HepG2 (cell line): ENCODE data around the gene TGM5. TPM values are rescaled to one million over a fixed set of nuclear protein-coding genes. Genes with fewer than 3 reads are reported as not detected.

Source experiments
- ATAC-seq: fragments of 200-7000 bp; cut with Tn5 transposase; 3 replicates; pipeline ENCODE4 v1.9.1; 2020; ENCODE audit warnings: mild to moderate bottlenecking, moderate library complexity
- BruUV-seq: library from RNA; stranded (reverse); fragments of 400-500 nt; replicated peaks from 2 replicates; lab custom pipeline; 2021; lab: Mats Ljungman, UMichigan
- CTCF ChIA-PET: fragments of 300-600 bp; formaldehyde crosslinking; extraction: SDS; loops from one replicate; lab custom pipeline; 2021; ENCODE audit warnings: low total read pairs, inconsistent platforms, low intra/inter-chr PET ratio; lab: Yijun Ruan, JAX
- POLR2A ChIA-PET: fragments of 350-600 bp; sonication (Branson Sonifier 250); formaldehyde crosslinking; loops from one replicate; lab custom pipeline; 2020; ENCODE audit warnings: antibody characterized with exemption, inconsistent platforms; lab: Yijun Ruan, JAX
- DNase-seq: peaks from one replicate; pipeline ENCODE4 v3.0.0-alpha.2; 2015; ENCODE audit warnings: low spot score
- FAIRE-seq: peaks from 3 replicates; lab custom pipeline; 2011; peaks lifted over from hg19 to GRCh38; lab: Jason Lieb, UNC
- H2AFZ ChIP-seq: one replicate; pipeline ENCODE4 v1.6.1; 2011; ENCODE audit warnings: low read length, inconsistent platforms
- H3K27ac ChIP-seq: fragments of 300-600 bp; 3 replicates; pipeline ENCODE4 v1.8.0; 2011; ENCODE audit warnings: mixed run types, mild to moderate bottlenecking, mixed read lengths, low read length, inconsistent platforms; ENCODE audit not compliant: insufficient read depth; ENCODE audit errors: extremely low read length
- H3K27me3 ChIP-seq, 2 experiments: fragments of 200-600 bp in 1 of 2; 2 replicates in 1 of 2; 3 replicates in 1 of 2; pipeline versions ENCODE4 v1.6.0 to v1.8.0; 2011; ENCODE audit warnings: low read length in 2 of 2, mild to moderate bottlenecking in 2 of 2, moderate library complexity in 2 of 2, inconsistent platforms in 1 of 2; ENCODE audit not compliant: insufficient read depth in 2 of 2, control insufficient read depth in 1 of 2
- H3K36me3 ChIP-seq, 2 experiments: fragments of 200-600 bp in 1 of 2; replicated peaks in 1 of 2; 2 replicates in 1 of 2; 3 replicates in 1 of 2; pipeline versions ENCODE4 v1.5.1 to v1.8.0; 2011; ENCODE audit warnings: low read length in 2 of 2, inconsistent platforms in 1 of 2; ENCODE audit not compliant: insufficient read depth in 2 of 2, control insufficient read depth in 1 of 2
- H3K4me1 ChIP-seq: 2 replicates; pipeline ENCODE4 v1.5.1; 2012; ENCODE audit warnings: low read length, inconsistent platforms; ENCODE audit not compliant: insufficient read depth
- H3K4me2 ChIP-seq: 2 replicates; pipeline ENCODE4 v1.6.0; 2011; ENCODE audit warnings: low read depth, low read length, inconsistent platforms
- H3K4me3 ChIP-seq, 3 experiments: fragments of 200-600 bp in 1 of 3; sonication (generic), shearing (Covaris generic) in 1 of 3; replicated peaks in 1 of 3; 2 replicates each; pipeline ENCODE4 v1.5.1; 2011 to 2016; ENCODE audit warnings: low read length in 3 of 3, inconsistent platforms in 2 of 3, low read depth in 2 of 3, mild to moderate bottlenecking in 2 of 3, control low read depth in 1 of 3, mixed read lengths in 1 of 3; ENCODE audit not compliant: insufficient read depth in 1 of 3
- H3K79me2 ChIP-seq: one replicate; pipeline ENCODE4 v1.6.1; 2011; ENCODE audit warnings: low read length, inconsistent platforms; ENCODE audit not compliant: insufficient read depth
- H3K9ac ChIP-seq: 2 replicates; pipeline ENCODE4 v1.6.0; 2011; ENCODE audit warnings: mild to moderate bottlenecking, low read depth, low read length, inconsistent platforms; ENCODE audit not compliant: insufficient read depth
- H3K9me3 ChIP-seq: 2 replicates; pipeline ENCODE4 v1.5.1; 2012; ENCODE audit warnings: mild to moderate bottlenecking, low read length
- H4K20me1 ChIP-seq: 2 replicates; pipeline ENCODE4 v1.6.0; 2011; ENCODE audit warnings: inconsistent platforms, mild to moderate bottlenecking, low read length, moderate library complexity; ENCODE audit not compliant: insufficient read depth
- ARNT2 ChIP-seq: sonication (generic); formaldehyde crosslinking; IDR thresholded peaks from 2 replicates; pipeline ENCODE4 v1.8.0; 2022; ENCODE audit warnings: mild to moderate bottlenecking, low read depth, missing genetic modification reagents, moderate library complexity
- NFRKB ChIP-seq: fragments of 450-650 bp; IDR thresholded peaks from 2 replicates; pipeline ENCODE4 v1.6.1; 2017
- ZNF441 ChIP-seq: sonication (generic); formaldehyde crosslinking; IDR thresholded peaks from 2 replicates; pipeline ENCODE4 v1.7.0; 2021; ENCODE audit warnings: missing genetic modification reagents, borderline replicate concordance
- WGBS: methylation state at CpG from one replicate; pipeline ENCODE4 v1.1.6; 2017; ENCODE audit warnings: low lambda C conversion rate; 5-methylcytosine and 5-hydroxymethylcytosine counted together
- in situ Hi-C: cut with HindIII; loops from 2 replicates; pipeline ENCODE4 v1.10.0; 2017; ENCODE audit warnings: low pct_unique_long_range_greater_than_20kb; ENCODE audit not compliant: extremely low pct_ligation_motif_present
- intact Hi-C: fragments of 100-400 bp; cut with micrococcal nuclease; formaldehyde crosslinking; loops from one replicate; pipeline ENCODE4 v1.10.0; 2022; ENCODE audit not compliant: unreplicated experiment
- polyA plus RNA-seq, 8 experiments: library from polyadenylated mRNA; depleted of rRNA in 3 of 8; stranded (reverse) in 7 of 8; unstranded in 1 of 8; fragments of >200 nt; fragmentation: Illumina TruSeq in 4 of 8; extraction: Trizol in 4 of 8; gene quantifications; 2 replicates each; pipeline versions ENCODE4 v1.2.1 to v1.2.3, GENCODE V29; 2011 to 2016; ENCODE audit warnings: low read depth in 4 of 8, missing spikeins in 1 of 8, mixed read lengths in 1 of 8; ENCODE audit not compliant: insufficient read depth in 1 of 8
- total RNA-seq, 5 experiments: library from RNA; depleted of rRNA; stranded (reverse); fragments of >200 nt; fragmentation: Illumina TruSeq; extraction: Trizol; gene quantifications; 2 replicates each; pipeline ENCODE4 v1.2.3, GENCODE V29; 2016; ENCODE audit warnings: low read depth in 1 of 5
- TF ChIP-seq, protein P1 (sequence below): sonication (generic); formaldehyde crosslinking; IDR thresholded peaks from 2 replicates; pipeline ENCODE4 v1.5.0; 2020; ENCODE audit warnings: mild to moderate bottlenecking, missing genetic modification reagents, moderate library complexity
- TF ChIP-seq, protein P2 (sequence below): sonication (generic); formaldehyde crosslinking; IDR thresholded peaks from 2 replicates; pipeline ENCODE4 v1.4.0; 2020; ENCODE audit warnings: missing genetic modification reagents

Gene TGM5
- total and polyA plus RNA-seq, 2 of the 13 experiments (the other 11 are each of a cell fraction or from before 2014, with no cell fraction given): 0.18 to 0.65 TPM

DNA sequence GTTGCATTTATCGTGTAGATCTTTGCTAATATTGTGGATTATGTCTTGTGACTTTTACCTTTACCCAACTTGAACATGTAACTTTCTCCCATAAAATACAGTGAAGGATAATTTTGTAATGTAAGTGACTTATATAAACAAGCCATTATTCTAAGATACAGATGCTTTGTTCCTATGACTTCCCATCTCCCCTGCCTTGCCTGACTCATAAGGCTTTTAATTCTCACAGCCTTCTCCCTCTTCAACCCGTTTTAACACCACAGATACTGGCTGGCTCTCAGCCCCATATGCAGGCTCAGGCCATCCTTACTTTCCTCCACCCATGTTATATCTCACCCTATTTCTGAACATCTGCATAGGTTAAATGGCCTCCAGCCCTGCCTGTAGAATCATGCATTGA is 77.4 kb downstream of the TGM5 start:
- 90% methylated on average over 2 of the region's 2 CpGs for WGBS
- FAIRE-seq (no peak), DNase-seq (no peak), ATAC-seq (no peak)
- Histone ChIP-seq H3K4me1 (peaks cover 10% of the 10 kb centered on the region), H3K36me3 (peaks cover 6 to 34% of the 10 kb centered on the region in 2 experiments; a peak in 4 of 5 replicates), H2AFZ (no peak overlapping the region), H3K79me2 (no peaks in the 10 kb centered on the region), H3K27me3 (no peaks in the 10 kb centered on the region), H3K9me3 (no peaks in the 10 kb centered on the region), H3K9ac (no peak overlapping the region), H4K20me1 (no peaks in the 10 kb centered on the region), H3K4me3 (no peak overlapping the region), H3K4me2 (no peak overlapping the region), H3K27ac (no peak overlapping the region)
- TF ChIP-seq ZNF441 (CRISPR knock-in tag) (no peak), ARNT2 (CRISPR knock-in tag) (no peak), NFRKB (no peak)
- TF ChIP-seq, protein P1, sequence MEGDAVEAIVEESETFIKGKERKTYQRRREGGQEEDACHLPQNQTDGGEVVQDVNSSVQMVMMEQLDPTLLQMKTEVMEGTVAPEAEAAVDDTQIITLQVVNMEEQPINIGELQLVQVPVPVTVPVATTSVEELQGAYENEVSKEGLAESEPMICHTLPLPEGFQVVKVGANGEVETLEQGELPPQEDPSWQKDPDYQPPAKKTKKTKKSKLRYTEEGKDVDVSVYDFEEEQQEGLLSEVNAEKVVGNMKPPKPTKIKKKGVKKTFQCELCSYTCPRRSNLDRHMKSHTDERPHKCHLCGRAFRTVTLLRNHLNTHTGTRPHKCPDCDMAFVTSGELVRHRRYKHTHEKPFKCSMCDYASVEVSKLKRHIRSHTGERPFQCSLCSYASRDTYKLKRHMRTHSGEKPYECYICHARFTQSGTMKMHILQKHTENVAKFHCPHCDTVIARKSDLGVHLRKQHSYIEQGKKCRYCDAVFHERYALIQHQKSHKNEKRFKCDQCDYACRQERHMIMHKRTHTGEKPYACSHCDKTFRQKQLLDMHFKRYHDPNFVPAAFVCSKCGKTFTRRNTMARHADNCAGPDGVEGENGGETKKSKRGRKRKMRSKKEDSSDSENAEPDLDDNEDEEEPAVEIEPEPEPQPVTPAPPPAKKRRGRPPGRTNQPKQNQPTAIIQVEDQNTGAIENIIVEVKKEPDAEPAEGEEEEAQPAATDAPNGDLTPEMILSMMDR: no peak
- TF ChIP-seq, protein P2, sequence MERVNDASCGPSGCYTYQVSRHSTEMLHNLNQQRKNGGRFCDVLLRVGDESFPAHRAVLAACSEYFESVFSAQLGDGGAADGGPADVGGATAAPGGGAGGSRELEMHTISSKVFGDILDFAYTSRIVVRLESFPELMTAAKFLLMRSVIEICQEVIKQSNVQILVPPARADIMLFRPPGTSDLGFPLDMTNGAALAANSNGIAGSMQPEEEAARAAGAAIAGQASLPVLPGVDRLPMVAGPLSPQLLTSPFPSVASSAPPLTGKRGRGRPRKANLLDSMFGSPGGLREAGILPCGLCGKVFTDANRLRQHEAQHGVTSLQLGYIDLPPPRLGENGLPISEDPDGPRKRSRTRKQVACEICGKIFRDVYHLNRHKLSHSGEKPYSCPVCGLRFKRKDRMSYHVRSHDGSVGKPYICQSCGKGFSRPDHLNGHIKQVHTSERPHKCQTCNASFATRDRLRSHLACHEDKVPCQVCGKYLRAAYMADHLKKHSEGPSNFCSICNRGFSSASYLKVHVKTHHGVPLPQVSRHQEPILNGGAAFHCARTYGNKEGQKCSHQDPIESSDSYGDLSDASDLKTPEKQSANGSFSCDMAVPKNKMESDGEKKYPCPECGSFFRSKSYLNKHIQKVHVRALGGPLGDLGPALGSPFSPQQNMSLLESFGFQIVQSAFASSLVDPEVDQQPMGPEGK (CRISPR knock-in tag): no peak
- BruUV-seq: TSS peak; percentile 9
- ChIA-PET POLR2A (no interaction called here), CTCF (no interaction called here)
- intact Hi-C loops (loop anchor here (5.0 kb wide), 1 partner anchor 82 kb away; the partner anchor contains the start of gene UBR1), in situ Hi-C loops (no loop called here)
